Measurements from ENCODE around the gene TYK2. TPM values are rescaled to one million over a fixed set of nuclear protein-coding genes. Genes with fewer than 3 reads are reported as not detected.

Gene TYK2
- total RNA-seq, 4 donors from 2014 or later: 59.2 to 94.4 (median 75.9) TPM

- no peak for TF ChIP-seq CTCF (IDR thresholded peaks at IDR 0.05; ENCODE audit: low read depth)
Observed at GRCh38 chr19:10416380-10417257, 36.2 kb upstream of the TYK2 start.

- no peak for TF ChIP-seq CTCF (IDR thresholded peaks at IDR 0.05; ENCODE audit: low read depth)
Observed at GRCh38 chr19:10416083-10416379, 35.7 kb upstream of the TYK2 start.

GRCh38 chr19:10412257-10412977 lies 32.0 kb upstream of the TYK2 start:
- TF ChIP-seq CTCF (IDR thresholded peaks at IDR 0.05; ENCODE audit: low read depth): no peak

GRCh38 chr19:10408511-10409283 lies 28.3 kb upstream of the TYK2 start:
- TF ChIP-seq CTCF (IDR thresholded peaks at IDR 0.05; ENCODE audit: low read depth): no peak

- TF ChIP-seq CTCF (IDR thresholded peaks at IDR 0.05; ENCODE audit: low read depth): no peak
Observed at GRCh38 chr19:10407096-10407495, 26.7 kb upstream of the TYK2 start.

GRCh38 chr19:10406191-10406590 lies 25.8 kb upstream of the TYK2 start:
- no peak for TF ChIP-seq CTCF (IDR thresholded peaks at IDR 0.05; ENCODE audit: low read depth)

Measured in subcutaneous adipose tissue (tissue), 4 donors.